NCI-H2171 treated with DMSO at 0.1 percent for 48 hours (cell line): ENCODE data around the gene IL16.
"Not testable (repeated sequence)": the region's sequence is repeated elsewhere in the genome, so short reads cannot be mapped to it uniquely, and the experiment has no call there.

ENCODE experiments used
- DNase-seq: peaks from one replicate; lab custom pipeline; 2025; lab: John Stamatoyannopoulos, UW

Gene IL16

DNA sequence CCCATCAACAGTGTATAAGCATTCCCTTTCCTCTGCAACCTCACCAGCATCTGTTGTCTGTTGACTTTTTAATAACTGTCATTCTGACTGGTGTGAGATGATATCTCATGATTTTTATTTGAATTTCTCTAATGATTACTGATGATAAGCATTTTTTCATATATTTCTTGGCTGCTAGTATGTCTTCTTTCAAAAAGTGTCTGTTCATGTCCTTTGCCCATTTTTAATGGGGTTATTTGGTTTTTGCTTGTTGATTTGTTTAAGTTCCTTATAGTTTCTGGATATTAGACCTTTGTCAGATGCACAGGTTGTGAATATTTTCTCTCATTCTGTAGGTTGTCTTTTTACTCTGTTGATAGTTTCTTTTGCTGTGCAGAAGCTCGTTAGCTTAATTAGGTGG lies 11.3 kb downstream of the IL16 start:
- DNase-seq = not testable (repeated sequence)

DNA sequence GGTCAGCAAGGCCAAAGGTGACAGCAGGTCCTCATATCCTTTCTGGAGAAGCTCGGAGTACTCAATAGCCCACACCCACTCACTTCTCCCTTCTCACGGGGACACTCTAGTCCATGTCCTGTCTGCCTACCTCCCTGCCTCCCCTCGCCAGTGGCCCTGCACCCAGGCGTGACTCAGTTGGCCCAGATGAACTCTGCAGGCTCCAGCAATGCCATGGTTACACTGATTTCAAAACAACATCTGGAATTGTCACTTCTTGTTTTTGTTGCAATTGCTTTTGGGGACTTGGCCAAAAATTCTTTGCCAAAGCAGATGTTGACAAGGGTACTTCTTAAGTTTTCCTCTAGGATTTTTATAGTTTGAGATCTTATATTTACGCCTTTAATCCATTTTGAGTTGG lies 13.0 kb downstream of the IL16 start:
- no peak for DNase-seq

DNA sequence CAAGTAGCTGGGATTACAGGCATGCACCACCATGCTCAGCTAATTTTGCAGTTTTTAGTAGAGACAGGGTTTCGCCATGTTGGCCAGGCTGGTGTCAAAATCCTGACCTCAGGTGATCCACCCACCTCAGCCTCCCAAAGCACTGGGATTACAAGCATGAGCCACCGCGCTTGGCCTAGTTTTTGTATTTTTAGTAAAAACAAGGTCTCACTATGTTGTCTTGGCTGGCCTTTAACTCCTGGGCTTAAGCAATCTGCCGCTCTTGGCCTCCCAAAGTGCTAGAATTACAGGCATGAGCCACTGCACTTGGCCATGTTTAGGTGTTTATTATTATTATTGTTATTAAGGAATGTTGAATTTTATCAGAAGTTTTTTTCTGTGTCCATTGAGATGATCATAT lies 14.7 kb downstream of the IL16 start:
- DNase-seq = no peak

DNA sequence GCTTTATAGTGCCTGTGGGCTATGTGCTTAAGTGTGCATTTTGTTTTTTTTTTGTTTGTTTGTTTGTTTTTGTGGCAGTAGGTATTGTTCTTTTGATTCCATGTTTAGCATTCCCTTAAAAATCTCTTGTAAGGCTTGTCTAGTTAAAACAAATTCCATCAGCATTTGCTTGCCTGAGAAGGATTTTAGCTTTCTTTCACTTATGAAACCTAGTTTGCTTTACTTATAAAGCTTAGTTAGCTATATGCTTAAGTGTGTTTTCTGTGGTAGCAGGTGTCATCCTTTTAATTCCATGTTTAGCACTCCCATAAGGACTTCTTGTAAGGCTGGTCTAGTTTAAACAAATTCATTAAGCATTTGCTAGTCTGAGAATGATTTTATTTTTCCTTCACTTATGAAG lies 17.3 kb downstream of the IL16 start:
- DNase-seq = no peak

DNA sequence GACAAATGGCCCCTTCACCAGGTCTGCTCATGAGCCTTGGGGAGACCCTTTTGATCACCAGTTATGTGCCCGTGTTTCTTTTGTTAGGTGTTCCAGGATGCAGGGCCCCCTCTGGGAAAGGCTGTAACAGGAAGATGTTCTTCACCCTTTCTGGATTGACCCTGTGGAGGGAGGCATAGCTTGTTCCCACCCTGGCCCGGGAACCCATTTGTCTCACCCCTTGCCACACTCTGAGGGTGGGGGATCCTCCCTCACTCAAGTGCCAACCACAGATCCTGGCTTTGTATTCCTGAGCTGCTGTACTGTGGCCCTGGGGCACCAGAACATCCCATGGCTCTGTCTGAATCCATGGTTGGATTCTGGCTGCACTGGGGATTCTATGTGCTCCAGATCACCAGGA lies 18.9 kb downstream of the IL16 start:
- no peak for DNase-seq

DNA sequence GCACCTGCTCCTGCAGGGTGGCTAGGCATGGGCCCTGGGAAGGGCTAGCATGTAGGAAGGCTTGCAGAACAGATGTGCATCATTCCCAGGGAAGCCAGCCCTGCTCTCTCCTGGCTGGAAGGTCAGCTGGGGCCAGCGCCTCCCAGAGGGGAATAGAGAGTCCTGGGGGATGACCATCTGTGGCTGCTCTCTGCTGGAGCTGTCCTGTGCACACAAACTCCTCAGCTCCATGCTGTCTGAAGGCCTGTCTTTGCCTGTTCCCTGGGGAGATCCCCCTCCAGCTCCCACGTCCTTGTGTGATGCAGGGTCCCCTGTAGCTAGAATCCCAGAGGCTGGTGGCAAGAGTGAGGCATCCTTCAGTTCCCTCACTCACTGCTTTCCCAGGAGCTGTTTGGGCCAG lies 19.3 kb downstream of the IL16 start:
- no peak for DNase-seq

DNA sequence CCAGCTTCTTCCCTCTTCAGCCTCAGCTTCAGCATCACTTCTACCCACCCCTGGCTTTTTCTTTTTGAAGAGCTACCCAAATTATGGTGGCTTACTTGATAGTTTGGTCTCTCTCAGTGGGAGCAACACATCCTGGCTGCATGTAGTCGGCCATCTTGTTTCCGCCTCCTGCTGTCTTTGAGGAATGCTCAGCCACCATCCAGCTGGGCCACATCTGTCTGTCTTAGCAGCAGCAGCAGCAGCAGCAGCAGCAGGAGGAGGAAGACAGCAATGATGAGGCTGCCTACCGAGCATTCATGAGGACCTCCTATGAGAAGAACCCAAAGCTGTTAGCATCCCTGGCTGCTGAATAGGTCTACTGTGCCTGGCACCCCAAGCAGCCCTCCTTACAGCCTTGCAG lies 19.7 kb downstream of the IL16 start:
- no peak for DNase-seq

DNA sequence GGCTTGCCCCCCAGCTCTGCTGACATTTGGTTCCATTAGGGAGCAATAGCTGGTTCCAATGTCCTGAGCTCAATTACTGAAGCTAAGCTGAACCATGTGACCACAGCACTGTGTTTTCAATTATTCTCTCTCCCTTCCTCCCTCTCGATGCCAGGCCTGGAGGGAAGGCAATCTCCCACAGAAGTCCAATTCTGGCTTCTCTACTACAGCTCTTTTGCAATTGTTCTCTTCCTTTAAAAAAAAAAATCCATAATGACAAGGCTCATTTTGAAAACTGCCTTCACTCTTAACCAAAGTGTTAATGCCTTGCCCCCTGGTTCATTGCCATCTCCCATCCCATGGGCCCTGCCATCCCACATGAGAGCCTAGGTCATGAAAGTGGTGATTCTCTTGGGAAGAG lies 24.8 kb downstream of the IL16 start:
- no peak for DNase-seq

DNA sequence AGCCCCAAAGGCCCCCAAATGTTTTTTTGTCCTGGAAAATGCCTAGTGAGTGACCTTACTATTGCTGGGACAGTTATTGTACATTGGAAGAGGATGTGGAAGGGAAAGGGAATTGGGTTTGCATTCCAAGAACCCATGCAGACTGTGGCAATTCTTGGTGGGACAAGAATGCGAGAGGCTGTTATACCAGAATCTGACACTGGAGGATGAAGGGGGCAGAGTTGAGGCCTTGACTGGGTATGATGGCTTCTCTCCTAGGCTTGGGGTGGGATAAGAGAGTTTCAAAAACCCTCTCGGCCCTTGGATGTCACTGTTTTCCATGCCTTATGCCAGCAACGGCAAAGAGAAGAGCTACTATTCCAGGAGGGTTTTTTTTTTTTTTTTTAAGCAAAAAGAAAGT lies 25.3 kb downstream of the IL16 start:
- DNase-seq = no peak

DNA sequence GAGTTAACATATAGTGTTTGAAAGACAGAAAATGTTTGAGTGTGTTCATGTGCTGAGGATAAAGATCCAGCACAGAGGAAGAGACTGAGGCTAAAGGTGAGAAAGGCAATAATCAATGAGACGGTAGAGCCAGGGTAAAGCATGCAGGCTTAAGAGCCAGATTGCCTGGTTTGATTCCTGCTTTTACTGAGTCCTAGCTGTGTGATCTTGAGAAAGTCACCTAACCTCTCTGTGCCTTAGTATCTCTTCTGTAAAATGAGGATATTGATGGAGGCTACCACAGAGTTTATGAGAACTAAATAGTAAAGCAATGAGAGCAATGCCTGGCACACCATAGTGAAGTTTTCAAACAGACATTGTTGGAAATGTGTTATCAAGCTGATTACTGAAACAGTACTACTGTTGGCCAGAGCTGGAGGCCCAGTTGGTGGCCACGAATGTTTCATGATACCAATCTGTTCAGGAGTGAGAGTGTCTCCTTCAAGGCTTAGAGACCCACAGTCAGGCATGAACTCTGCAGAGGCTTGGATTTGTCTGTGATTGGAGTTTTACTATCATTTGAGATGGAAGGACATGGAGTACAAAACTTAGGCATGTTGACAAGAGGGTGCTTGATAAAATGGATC lies 26.8 kb downstream of the IL16 start:
- DNase-seq = no peak

DNA sequence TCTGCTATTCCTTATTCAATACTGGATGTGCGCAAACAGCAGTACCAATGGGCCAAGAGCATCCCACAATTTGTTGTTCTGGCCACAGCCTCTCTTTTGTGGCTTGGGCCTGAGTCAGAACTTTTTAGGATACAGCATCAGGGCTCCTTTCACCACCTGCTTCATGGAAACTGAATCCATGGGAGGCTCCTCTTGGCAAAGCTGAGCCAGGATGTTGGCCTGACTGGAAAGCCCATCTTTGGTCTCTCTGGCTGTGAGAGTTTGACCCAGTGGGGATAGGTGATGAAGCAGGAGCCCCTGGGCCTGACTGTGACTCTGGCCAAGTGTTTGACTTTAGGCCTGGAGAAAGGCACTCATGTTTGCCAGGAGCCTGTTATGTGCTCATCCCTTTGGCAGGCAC lies 27.6 kb downstream of the IL16 start:
- DNase-seq = no peak

DNA sequence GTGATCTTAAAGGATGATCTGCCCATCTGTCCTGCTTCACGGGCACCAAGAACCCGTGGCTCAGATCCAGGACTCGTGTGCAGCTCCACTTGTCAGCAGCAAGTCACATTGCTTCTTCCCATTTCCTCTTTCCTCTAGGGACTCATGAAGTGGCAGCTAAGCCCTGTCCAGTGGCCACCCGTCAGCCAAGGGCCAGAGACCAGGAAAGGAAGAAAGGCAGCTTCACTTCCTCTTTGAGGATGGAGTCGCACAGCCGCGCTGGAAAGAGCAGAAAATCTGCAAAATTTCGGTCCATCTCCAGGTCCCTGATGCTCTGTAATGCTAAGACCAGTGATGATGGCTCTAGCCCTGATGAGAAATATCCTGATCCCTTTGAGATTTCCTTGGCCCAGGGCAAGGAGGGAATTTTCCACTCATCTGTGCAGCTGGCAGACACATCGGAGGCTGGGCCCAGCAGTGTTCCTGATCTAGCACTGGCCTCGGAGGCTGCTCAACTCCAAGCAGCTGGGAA lies 28.5 kb downstream of the IL16 start:
- no peak for DNase-seq

DNA sequence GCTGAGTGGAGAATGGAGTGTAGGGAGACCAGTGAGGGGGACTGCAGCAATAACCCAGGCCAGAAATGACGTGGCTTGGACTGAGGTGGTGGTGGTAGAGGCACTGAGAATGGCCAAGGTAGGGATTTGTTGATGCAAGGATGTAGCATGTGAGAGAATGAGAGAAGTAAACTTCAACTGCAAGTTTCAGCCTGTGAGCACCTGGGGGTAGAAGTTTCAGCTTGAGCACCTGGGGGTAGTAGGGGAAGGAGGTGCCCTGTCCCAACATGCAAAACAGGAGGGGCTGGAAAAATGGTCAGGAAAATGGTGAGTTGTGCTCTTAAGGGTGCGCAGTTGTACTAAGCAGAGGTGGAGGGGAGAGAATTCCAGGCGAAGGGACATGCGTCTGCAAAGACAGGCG lies 31.0 kb downstream of the IL16 start:
- no peak for DNase-seq

DNA sequence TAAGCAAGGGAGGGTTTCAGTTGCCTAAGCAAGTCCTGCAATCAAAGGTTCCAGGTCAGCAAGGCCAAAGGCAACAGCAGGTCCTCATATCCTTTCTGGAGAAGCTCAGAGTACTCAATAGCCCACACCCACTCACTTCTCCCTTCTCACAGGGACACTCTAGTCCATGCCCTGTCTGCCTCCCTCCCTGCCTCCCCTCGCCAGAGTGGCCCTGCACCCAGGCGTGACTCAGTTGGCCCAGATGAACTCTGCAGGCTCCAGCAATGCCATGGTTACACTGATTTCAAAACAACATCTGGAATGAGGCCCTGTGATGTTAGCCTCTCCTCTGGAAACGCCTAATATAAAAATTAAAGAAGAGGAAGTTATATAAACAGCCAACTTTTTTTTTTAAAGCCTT lies 32.9 kb downstream of the IL16 start:
- DNase-seq = no peak

DNA sequence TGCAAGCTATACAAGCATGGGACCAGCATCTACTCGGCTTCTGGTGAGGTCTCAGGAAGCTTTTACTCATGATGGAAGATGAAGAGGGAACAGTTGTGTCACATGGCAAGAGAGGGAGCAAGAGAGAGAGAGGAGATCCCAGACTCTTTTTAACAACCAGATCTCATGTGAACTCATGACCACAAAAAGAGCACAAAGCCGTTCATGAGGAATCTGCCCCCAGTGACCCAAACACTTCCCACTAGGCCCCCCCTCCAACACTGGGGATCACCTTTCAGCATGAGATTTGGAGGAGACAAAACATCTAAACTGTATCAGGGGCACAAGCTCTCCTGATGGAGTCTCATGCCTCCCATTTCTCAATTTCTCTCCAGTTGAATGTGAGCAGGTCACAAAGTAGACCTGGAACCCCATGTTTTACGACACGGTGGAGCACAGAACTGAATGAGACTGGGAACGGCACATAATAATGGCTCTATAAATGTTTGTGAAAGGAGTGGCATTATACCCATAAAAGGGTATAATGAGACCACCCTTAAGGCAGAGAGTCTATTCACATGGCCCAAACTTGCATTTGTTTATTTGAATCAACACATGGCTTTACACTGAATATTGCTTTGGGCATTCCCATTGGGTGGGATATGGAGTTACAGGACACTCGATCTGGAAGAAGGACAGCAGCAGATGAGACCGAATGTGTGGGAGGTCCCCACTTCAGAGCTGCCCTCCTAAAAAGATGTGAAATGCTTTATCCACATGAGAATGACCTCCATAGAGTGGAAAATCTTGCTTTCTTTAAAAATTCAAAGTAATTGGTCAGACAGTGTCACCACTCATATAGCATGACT lies 38.8 kb downstream of the IL16 start:
- DNase-seq = no peak

DNA sequence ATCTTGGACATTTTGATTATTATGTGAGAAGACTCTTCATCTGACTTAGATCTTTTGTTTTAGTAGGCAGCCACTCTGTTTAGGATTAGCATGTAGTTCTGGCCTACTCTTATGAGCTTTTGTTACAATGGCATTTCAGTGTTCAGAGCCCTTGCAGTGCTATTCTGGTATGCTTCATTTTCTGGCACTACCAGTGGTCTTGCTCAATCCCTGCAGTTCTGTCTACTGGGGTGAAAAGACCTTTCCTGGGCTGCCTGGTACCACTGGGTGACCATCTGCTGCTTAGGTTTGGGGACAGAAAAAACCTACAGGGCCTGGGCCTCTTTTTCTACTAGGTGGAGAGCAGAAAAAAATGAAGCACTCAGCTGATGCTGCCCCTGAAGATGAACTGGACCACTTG lies 42.5 kb downstream of the IL16 start:
- DNase-seq = no peak

DNA sequence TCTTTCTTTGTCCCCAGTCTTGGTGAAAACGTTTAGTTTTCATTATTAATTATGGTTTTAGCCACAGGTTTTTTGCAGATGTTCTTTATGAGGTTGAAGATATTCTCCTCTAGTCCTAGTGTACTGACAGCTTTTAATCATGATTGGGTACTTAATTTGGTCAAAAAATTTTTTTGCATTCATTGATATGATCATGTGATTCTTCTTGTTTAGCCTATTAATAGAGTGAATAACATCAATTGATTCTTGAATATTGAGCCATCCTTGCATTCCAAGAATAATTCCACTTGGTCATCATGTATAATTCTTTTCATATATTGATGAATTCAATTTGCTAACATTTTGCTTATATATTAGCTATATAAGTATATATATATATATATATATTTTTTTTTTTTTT lies 46.1 kb downstream of the IL16 start:
- no peak for DNase-seq

DNA sequence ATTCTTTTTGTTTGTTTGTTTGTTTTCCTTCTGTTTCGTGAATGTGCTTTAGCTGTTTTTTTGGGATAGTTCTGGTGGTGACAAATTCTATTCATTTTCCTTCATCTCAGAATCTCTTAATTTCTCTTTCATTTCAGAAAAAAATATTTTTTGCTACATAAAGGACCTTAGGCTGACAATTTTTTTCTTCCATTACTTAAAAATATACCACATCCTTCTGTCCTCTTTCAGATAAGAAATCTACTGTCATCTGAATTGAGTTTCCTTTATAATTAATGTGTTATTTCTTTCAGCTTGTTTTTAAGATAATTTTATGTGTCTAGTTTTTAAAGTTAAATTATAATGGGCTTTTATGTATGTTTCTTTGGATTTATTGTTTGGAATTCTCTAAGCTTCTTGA lies 47.6 kb downstream of the IL16 start:
- DNase-seq = no peak

DNA sequence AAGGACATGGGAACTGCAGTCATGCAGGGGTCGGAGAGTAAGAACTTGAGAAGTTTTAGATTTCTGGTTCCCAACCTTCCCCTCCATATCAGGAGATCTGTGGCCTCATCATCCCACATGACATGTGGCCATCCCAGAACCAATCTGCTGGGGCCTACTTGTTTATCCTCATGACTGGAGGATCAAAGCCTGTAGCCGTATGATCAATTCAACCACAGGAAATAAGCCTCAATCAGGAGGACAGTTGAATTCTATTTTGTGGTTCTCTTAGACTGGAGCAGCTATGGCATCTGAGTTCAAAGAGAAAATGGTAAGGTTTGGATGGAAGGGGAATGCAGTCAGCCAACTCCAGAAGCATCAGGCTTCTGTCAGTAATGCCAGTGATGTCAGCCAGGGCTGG lies 57.2 kb downstream of the IL16 start:
- no peak for DNase-seq

DNA sequence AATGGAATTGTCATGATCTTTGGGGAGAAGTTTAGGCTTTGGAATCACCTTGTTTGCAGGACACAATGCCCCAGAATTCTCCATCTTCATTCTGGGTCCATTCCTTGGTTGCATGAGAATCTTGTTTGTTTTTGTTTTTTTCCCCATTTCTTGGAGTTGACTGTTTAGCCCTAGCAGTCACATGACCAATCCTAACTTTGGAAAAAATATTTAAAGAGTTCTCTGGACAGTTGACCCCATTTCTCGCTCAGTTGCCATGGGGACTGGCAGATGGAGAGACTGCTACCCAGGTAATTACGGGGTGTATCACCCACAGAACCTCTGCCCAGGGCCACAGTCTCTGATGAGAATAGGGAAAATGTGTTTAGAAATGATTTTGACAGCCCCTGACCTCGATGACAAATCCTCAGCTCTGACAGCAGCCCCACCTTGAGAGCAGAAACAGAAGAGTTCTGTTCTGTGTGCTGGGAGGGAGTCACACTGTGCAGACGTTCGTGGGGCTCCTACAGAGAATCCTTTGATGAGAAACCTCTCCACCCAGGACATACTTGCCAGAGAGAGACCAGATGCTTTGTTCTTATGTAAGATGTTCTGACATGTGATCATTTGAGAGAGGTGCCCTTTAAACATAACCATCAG lies 57.7 kb downstream of the IL16 start:
- no peak for DNase-seq

DNA sequence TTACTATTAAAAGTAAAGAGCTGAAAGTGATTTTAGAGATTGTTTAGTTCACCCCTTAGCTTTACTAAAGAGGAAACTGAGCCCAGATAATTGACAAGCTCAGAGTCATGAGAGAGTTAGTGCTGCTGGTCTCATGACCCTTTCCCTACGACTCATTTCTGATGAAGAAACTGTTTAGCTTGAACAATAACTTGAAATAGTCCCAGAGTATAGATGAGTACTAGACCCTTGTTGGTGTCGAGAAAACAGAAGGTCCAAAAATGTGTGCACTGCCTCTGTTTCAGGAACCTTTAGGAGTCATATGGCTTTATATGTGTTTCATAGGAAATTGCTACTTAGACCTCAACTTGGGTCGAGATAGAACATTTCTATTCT lies 58.2 kb downstream of the IL16 start:
- DNase-seq = no peak

DNA sequence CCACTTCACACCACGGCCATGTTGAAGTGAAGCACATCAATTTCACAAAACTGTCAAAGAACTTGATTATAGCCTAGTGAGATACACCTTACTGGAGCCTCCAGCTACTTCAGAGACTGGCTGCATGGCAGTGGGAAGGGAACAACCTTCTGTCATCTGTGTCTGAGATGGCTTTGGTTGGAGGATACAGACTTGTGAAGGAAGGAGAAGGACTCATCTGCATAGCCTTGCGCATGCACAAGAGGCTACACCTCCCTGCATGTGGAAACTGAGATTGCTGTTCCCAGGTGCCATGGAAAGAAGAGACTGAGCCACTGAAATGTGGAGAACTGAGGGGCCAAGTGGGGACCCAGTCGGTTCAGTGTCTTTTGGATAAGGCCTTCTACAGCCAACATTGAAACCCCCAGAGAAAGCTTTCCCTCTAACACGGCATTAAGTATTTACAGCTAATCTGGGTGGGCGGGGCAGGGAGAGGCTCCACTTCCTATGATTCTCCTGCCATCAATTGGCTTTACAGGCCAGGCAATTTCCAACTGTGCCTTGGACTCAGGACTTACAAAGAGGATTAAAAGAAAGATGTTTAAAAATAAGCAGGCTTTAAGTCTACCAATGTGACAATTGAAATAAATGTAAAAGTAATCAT lies 58.8 kb downstream of the IL16 start:
- no peak for DNase-seq

DNA sequence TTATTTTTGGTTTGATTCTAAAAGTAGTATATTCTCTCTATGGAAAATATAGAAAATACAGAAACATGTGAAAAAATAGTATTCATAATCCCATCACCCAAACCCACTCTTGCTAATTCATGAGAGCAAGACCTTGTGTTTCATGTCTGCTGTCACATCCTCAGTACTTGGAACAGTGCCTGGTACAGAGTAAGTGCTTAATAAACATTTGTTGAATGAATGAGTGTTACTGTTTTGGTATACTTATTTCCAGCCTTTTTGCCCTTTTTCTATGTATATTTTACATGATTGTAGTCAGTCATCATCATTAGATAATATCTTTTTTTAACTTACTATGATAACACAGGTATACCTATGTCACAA lies 59.3 kb downstream of the IL16 start:
- no peak for DNase-seq
